Activated T-helper 2 cell treated with anti-CD3 and anti-CD28 coated beads, Interferon-gamma antibody, Interleukin-2, Interleukin-4, amounts not matched to agents 10 μg/mL and 5 μg/mL and 100 μg/mL, durations not matched to agents 14 hours and 24 hours and 36 hours (primary cell): ENCODE data around the gene NUTM1. TPM values are rescaled to one million over a fixed set of nuclear protein-coding genes. Genes with fewer than 3 reads are reported as not detected.
"Not testable (repeated sequence)": the region's sequence is repeated elsewhere in the genome, so short reads cannot be mapped to it uniquely, and the experiment has no call there.

Experiments used
- DNase-seq: peaks from one replicate; pipeline ENCODE4 v3.0.0; 2021; ENCODE audit warnings: low spot score
- H3K27ac Mint-ChIP-seq: one replicate; pipeline ENCODE4 v1.8.0; 2021; ENCODE audit warnings: mixed read lengths
- H3K27me3 Mint-ChIP-seq: one replicate; pipeline ENCODE4 v1.8.0; 2021; ENCODE audit warnings: low read depth, mixed read lengths
- H3K36me3 Mint-ChIP-seq: one replicate; pipeline ENCODE4 v1.8.0; 2021; ENCODE audit warnings: low read depth, mixed read lengths
- H3K4me1 Mint-ChIP-seq: one replicate; pipeline ENCODE4 v1.8.0; 2021; ENCODE audit warnings: low read depth, mixed read lengths
- H3K4me3 Mint-ChIP-seq: one replicate; pipeline ENCODE4 v1.8.0; 2021; ENCODE audit warnings: low read depth, mild to moderate bottlenecking, moderate library complexity, mixed read lengths
- H3K9me3 Mint-ChIP-seq: one replicate; pipeline ENCODE4 v1.8.0; 2021; ENCODE audit warnings: mixed read lengths
- intact Hi-C: fragments of 100-400 bp; cut with micrococcal nuclease; formaldehyde crosslinking; loops from one replicate; pipeline ENCODE4 v1.15.1; 2023
- total RNA-seq: library from RNA; stranded (reverse); gene quantifications from 2 replicates; pipeline ENCODE4 v1.2.3, GENCODE V29; 2022

Gene NUTM1
- total RNA-seq, 1 donor from 2014 or later, result not detected

- DNase-seq, H3K9me3 Mint-ChIP-seq, H3K27me3 Mint-ChIP-seq, intact Hi-C loops, H3K4me3 Mint-ChIP-seq: not testable (repeated sequence)
- peak overlapping the region; percentile 48 for H3K27ac Mint-ChIP-seq
- H3K4me1 Mint-ChIP-seq, result peaks cover 18% of the 10 kb centered on the region
- H3K36me3 Mint-ChIP-seq, result peaks cover 34% of the 10 kb centered on the region
Observed at GRCh38 chr15:34342213-34342736, 840 bp upstream of the NUTM1 start.

GRCh38 chr15:34347951-34348638 lies 5.0 kb downstream of the NUTM1 start:
- H3K9me3 Mint-ChIP-seq, result no peaks in the 10 kb centered on the region
- no peaks in the 10 kb centered on the region for H3K27me3 Mint-ChIP-seq
- intact Hi-C loops, result no loop called here
- DNase-seq, result no peak
- no peaks in the 10 kb centered on the region for H3K36me3 Mint-ChIP-seq
- no peak overlapping the region for H3K27ac Mint-ChIP-seq
- no peak overlapping the region for H3K4me3 Mint-ChIP-seq
- H3K4me1 Mint-ChIP-seq, result no peaks in the 10 kb centered on the region

DNA sequence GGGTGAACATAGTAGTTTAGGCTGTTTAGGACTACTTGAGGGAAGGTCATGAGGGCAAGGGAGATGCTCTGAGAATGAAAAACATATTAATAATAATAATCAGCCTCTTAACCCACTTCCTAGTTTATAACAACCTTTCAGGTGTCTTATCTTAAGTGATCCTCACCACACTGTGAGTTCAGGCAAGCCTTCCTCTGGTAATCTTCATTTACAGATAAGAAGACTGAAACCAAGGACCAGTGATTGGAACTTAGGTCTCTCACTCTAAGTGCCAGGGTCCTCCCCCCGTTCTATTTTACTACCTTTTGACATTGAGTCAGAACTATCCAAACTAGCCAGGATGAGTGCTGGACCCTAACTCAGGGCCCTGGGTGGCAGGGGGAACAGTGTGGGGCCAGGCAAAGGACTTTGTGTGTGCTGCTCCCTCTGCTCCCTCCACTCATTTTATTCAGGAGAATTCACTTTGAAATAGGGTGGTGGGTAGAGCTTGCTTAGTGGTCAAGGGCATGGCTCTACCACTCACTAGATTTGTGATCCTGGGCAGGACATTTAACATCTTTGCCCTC lies 5.7 kb downstream of the NUTM1 start:
- Mint-ChIP-seq H3K4me1 (no peaks in the 10 kb centered on the region), H3K27ac (no peak overlapping the region), H3K4me3 (no peak overlapping the region), H3K36me3 (no peaks in the 10 kb centered on the region), H3K9me3 (no peaks in the 10 kb centered on the region), H3K27me3 (no peaks in the 10 kb centered on the region)
- no peak for DNase-seq
- intact Hi-C loops, result no loop called here

GRCh38 chr15:34349769-34350168 lies 6.7 kb downstream of the NUTM1 start:
- H3K4me3 Mint-ChIP-seq, result no peak overlapping the region
- no peak for DNase-seq
- intact Hi-C loops, result no loop called here
- no peaks in the 10 kb centered on the region for H3K27me3 Mint-ChIP-seq
- no peak overlapping the region for H3K27ac Mint-ChIP-seq
- no peaks in the 10 kb centered on the region for H3K4me1 Mint-ChIP-seq
- H3K9me3 Mint-ChIP-seq, result no peaks in the 10 kb centered on the region
- peaks cover 5% of the 10 kb centered on the region for H3K36me3 Mint-ChIP-seq

DNA sequence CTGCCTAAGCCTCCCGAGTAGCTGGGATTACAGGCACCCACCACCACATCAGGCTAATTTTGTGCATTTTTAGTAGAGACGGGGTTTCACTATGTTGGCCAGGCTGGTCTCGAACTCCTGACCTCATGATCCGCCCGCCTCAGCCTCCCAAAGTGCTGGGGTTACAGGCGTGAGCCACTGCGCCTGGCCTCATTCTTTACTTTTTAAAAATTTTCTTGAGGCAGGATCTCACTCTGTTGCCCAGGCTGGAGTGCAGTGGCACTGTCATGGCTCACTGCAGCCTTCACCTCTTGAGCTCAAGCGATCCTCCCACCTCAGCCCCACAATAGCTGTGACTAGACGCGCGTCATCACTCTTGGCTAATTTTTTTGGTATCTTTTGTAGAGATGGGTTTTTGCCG lies 9.9 kb downstream of the NUTM1 start:
- intact Hi-C loops, H3K36me3 Mint-ChIP-seq, H3K4me1 Mint-ChIP-seq, H3K27ac Mint-ChIP-seq, DNase-seq, H3K4me3 Mint-ChIP-seq, H3K9me3 Mint-ChIP-seq, H3K27me3 Mint-ChIP-seq: not testable (repeated sequence)

GRCh38 chr15:34353627-34354026 lies 10.5 kb downstream of the NUTM1 start:
- no peak overlapping the region for H3K4me3 Mint-ChIP-seq
- intact Hi-C loops, result no loop called here
- H3K27ac Mint-ChIP-seq, result no peak overlapping the region
- no peaks in the 10 kb centered on the region for H3K27me3 Mint-ChIP-seq
- H3K9me3 Mint-ChIP-seq, result no peaks in the 10 kb centered on the region
- peaks cover 12% of the 10 kb centered on the region for H3K36me3 Mint-ChIP-seq
- peaks cover 1% of the 10 kb centered on the region for H3K4me1 Mint-ChIP-seq
- no peak for DNase-seq

GRCh38 chr15:34354286-34354685 lies 11.2 kb downstream of the NUTM1 start:
- intact Hi-C loops, result no loop called here
- Mint-ChIP-seq H3K9me3 (no peaks in the 10 kb centered on the region), H3K4me3 (no peak overlapping the region), H3K36me3 (peaks cover 17% of the 10 kb centered on the region), H3K4me1 (peaks cover 1% of the 10 kb centered on the region), H3K27me3 (no peaks in the 10 kb centered on the region), H3K27ac (no peak overlapping the region)
- no peak for DNase-seq

- peaks cover 24% of the 10 kb centered on the region for H3K36me3 Mint-ChIP-seq
- H3K27ac Mint-ChIP-seq, result no peak overlapping the region
- no peaks in the 10 kb centered on the region for H3K27me3 Mint-ChIP-seq
- intact Hi-C loops, result no loop called here
- no peak for DNase-seq
- H3K4me3 Mint-ChIP-seq, result no peak overlapping the region
- H3K9me3 Mint-ChIP-seq, result no peaks in the 10 kb centered on the region
- peaks cover 1% of the 10 kb centered on the region for H3K4me1 Mint-ChIP-seq
Observed at GRCh38 chr15:34355241-34355640, 12.1 kb downstream of the NUTM1 start.

DNA sequence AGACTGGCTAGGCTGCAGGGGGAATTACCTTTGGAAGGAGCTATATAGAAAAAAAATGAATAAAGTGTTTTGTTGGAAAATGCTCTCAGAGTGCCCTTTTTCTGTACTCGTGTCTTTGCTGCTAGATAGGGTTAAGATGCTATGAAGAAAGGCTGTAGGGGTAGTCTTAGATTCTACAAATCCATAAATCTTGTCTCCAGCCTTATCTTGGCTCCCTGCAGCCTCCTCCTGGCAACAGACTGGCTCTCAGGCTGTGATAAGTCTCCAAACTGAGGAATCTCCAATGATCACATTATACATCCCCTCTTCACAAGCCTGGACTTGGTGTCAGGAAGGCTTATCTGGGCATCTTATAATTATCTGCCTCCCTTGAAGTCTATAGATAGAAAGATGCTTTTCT lies 14.5 kb downstream of the NUTM1 start:
- H3K36me3 Mint-ChIP-seq, result peaks cover 46% of the 10 kb centered on the region
- H3K9me3 Mint-ChIP-seq, result no peaks in the 10 kb centered on the region
- no peak for DNase-seq
- no peaks in the 10 kb centered on the region for H3K27me3 Mint-ChIP-seq
- H3K4me3 Mint-ChIP-seq, result no peak overlapping the region
- intact Hi-C loops, result no loop called here
- no peak overlapping the region for H3K27ac Mint-ChIP-seq
- peaks cover 1% of the 10 kb centered on the region for H3K4me1 Mint-ChIP-seq

DNA sequence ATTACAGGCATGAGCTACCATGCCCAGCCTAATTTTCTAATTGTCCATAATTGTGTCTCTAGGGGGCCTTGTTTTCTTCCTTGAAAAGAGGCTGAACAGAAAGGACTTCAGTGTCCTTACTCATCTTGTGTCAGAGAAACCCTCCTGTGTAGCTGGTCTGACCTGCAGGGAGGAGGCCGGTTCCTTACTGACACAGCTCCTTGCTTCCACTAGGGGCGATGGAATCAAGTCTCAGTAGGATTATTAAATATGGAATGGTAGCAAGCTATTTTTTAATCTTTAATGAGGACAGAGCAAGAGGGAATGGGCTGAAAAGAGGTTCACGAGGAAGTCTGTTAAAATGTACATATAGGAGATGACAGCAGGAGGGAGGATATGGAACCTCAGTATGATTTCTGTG lies 15.3 kb downstream of the NUTM1 start:
- no peak for DNase-seq
- Mint-ChIP-seq H3K27me3 (no peaks in the 10 kb centered on the region), H3K4me3 (no peak overlapping the region), H3K9me3 (no peaks in the 10 kb centered on the region), H3K36me3 (peaks cover 51% of the 10 kb centered on the region), H3K27ac (no peak overlapping the region), H3K4me1 (peaks cover 1% of the 10 kb centered on the region)
- intact Hi-C loops, result no loop called here

- intact Hi-C loops, result no loop called here
- Mint-ChIP-seq H3K27ac (no peak overlapping the region), H3K9me3 (no peaks in the 10 kb centered on the region), H3K27me3 (no peaks in the 10 kb centered on the region), H3K36me3 (peaks cover 57% of the 10 kb centered on the region), H3K4me1 (peaks cover 1% of the 10 kb centered on the region), H3K4me3 (no peak overlapping the region)
- no peak for DNase-seq
Observed at GRCh38 chr15:34358948-34359347, 15.8 kb downstream of the NUTM1 start.

- peaks cover 1% of the 10 kb centered on the region for H3K4me1 Mint-ChIP-seq
- no peaks in the 10 kb centered on the region for H3K9me3 Mint-ChIP-seq
- no peak overlapping the region for H3K4me3 Mint-ChIP-seq
- DNase-seq, result no peak
- intact Hi-C loops, result no loop called here
- H3K36me3 Mint-ChIP-seq, result peaks cover 55% of the 10 kb centered on the region
- no peak overlapping the region for H3K27ac Mint-ChIP-seq
- H3K27me3 Mint-ChIP-seq, result no peaks in the 10 kb centered on the region
Observed at GRCh38 chr15:34359416-34359815, 16.3 kb downstream of the NUTM1 start.

GRCh38 chr15:34360298-34360697 lies 17.2 kb downstream of the NUTM1 start:
- Mint-ChIP-seq H3K4me3 (no peak overlapping the region), H3K4me1 (peaks cover 2% of the 10 kb centered on the region), H3K9me3 (no peaks in the 10 kb centered on the region), H3K27ac (no peak overlapping the region), H3K27me3 (no peaks in the 10 kb centered on the region), H3K36me3 (peaks cover 51% of the 10 kb centered on the region)
- no peak for DNase-seq
- intact Hi-C loops, result no loop called here
